ENCODE results near the gene CDC42SE2. TPM values are rescaled to one million over a fixed set of nuclear protein-coding genes. Genes with fewer than 3 reads are reported as not detected.

The CDC42SE2 gene
- total and polyA plus RNA-seq, 2 of the 4 experiments (the other 2 are of a cell fraction): 12.5 to 19.4 TPM

GRCh38 chr5:131393498-131393968 lies 129.7 kb downstream of the CDC42SE2 start:
- Histone ChIP-seq H2AK9ac (replicated peaks; ENCODE audit: low read depth, low read length, poor library complexity) (no peak overlapping the region), H4K20me1 (ENCODE audit: insufficient read depth, low read length) (no peaks in the 10 kb centered on the region), H3K9me3 (ENCODE audit: control insufficient read depth, insufficient read depth, low read length) (no peaks in the 10 kb centered on the region), H2BK5ac (ENCODE audit: low read depth, low read length, poor library complexity, severe bottlenecking) (no peak overlapping the region), H3K79me1 (ENCODE audit: low read depth in 1 of 2, low read length in 2 of 2) (peaks cover 7 to 11% of the 10 kb centered on the region in 2 experiments; a peak in 2 of 4 replicates), H3K36me3 (ENCODE audit: control insufficient read depth, insufficient read depth, low read length) (peaks cover 19% of the 10 kb centered on the region), H3K9me1 (ENCODE audit: insufficient read depth, low read length) (no peaks in the 10 kb centered on the region), H2AK5ac (ENCODE audit: low read depth, low read length) (no peak overlapping the region), H3K4me1 (ENCODE audit: control insufficient read depth, insufficient read depth, low read length) (no peaks in the 10 kb centered on the region), H3K27me3 (ENCODE audit: control insufficient read depth, insufficient read depth, low read length) (no peaks in the 10 kb centered on the region), H3K27ac (ENCODE audit: insufficient read depth, low read length) (no peak overlapping the region), H4K5ac (ENCODE audit: low read depth, low read length) (no peak overlapping the region), H3K23ac (ENCODE audit: low read depth, low read length) (no peak overlapping the region), H2BK15ac (ENCODE audit: low read depth, low read length) (no peak overlapping the region), H3K9ac (ENCODE audit: low read depth, low read length) (no peak overlapping the region), H3K4ac (ENCODE audit: low read depth, low read length) (no peak overlapping the region), H2AFZ (replicated peaks; ENCODE audit: low read length, poor library complexity) (no peak overlapping the region), H3K4me2 (ENCODE audit: low read depth, low read length) (no peak overlapping the region), H4K91ac (ENCODE audit: insufficient read depth, low read depth, low read length) (no peak overlapping the region), H3K14ac (replicated peaks; ENCODE audit: low read depth, low read length) (no peak overlapping the region), H3K56ac (ENCODE audit: extremely low read depth, insufficient read depth, low read length) (no peak overlapping the region), H3K18ac (ENCODE audit: low read depth, low read length) (no peak overlapping the region), H2BK20ac (ENCODE audit: low read depth, low read length) (no peak overlapping the region), H4K8ac (ENCODE audit: low read depth in 2 of 2, low read length in 2 of 2) (no peak overlapping the region), H2BK120ac (ENCODE audit: low read depth, low read length) (no peak overlapping the region), H3K4me3 (ENCODE audit: insufficient read depth, low read depth, low read length) (no peak overlapping the region)
- POLR2A ChIA-PET (ENCODE audit: unreplicated experiment): no interaction called here
- dilution Hi-C loops (cut with HindIII; ENCODE audit: low sequenced_read_pairs, unreplicated experiment): no loop called here
- in situ Hi-C loops (cut with MboI; ENCODE audit: low sequenced_read_pairs): no loop called here
- intact Hi-C loops (cut with micrococcal nuclease): no loop called here
- CTCF ChIA-PET: no interaction called here
- ATAC-seq (ENCODE audit: low read depth) (no peak), DNase-seq (no peak)
- WGBS, 2 experiments (ENCODE audit: extremely low coverage in 2 of 2, insufficient read length in 1 of 2): no CpG with 5 or more reads among the region's 5 CpGs
- TF ChIP-seq RAD21 (IDR thresholded peaks at IDR 0.05; ENCODE audit: low read length) (no peak), RCOR1 (IDR thresholded peaks at IDR 0.05; ENCODE audit: insufficient replicate concordance, low read length) (no peak), FOS (IDR thresholded peaks at IDR 0.05; ENCODE audit: low read depth, low read length) (no peak), RFX5 (IDR thresholded peaks at IDR 0.05; ENCODE audit: low read depth, low read length) (no peak), MXI1 (IDR thresholded peaks at IDR 0.05; ENCODE audit: borderline replicate concordance, low read depth, low read length) (no peak), SMC3 (IDR thresholded peaks at IDR 0.05; ENCODE audit: low read depth, low read length) (no peak), BHLHE40 (IDR thresholded peaks at IDR 0.05; ENCODE audit: low read depth, low read length) (no peak), CEBPB (IDR thresholded peaks at IDR 0.05; ENCODE audit: low read depth, low read length) (no peak), MAFK (IDR thresholded peaks at IDR 0.05; ENCODE audit: low read depth, low read length) (no peak), USF2 (IDR thresholded peaks at IDR 0.05; ENCODE audit: low read depth, low read length) (no peak)
- TF ChIP-seq, protein P1, sequence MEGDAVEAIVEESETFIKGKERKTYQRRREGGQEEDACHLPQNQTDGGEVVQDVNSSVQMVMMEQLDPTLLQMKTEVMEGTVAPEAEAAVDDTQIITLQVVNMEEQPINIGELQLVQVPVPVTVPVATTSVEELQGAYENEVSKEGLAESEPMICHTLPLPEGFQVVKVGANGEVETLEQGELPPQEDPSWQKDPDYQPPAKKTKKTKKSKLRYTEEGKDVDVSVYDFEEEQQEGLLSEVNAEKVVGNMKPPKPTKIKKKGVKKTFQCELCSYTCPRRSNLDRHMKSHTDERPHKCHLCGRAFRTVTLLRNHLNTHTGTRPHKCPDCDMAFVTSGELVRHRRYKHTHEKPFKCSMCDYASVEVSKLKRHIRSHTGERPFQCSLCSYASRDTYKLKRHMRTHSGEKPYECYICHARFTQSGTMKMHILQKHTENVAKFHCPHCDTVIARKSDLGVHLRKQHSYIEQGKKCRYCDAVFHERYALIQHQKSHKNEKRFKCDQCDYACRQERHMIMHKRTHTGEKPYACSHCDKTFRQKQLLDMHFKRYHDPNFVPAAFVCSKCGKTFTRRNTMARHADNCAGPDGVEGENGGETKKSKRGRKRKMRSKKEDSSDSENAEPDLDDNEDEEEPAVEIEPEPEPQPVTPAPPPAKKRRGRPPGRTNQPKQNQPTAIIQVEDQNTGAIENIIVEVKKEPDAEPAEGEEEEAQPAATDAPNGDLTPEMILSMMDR (conservative IDR thresholded peaks at IDR 0.05; ENCODE audit: low read depth, low read length): no peak
- no TSS peak for BruUV-seq (replicated peaks)
